Glomerular endothelial cell (primary cell): ENCODE data around the gene TBC1D19. TPM values are rescaled to one million over a fixed set of nuclear protein-coding genes. Genes with fewer than 3 reads are reported as not detected.

Experiments used
- DNase-seq: peaks from one replicate; pipeline ENCODE4 v3.0.0-alpha.2; 2011; ENCODE audit warnings: low read depth, low spot score; ENCODE audit errors: extremely low read depth
- total RNA-seq: library from RNA; depleted of rRNA; stranded (reverse); fragments of >200 nt; gene quantifications from 2 replicates; pipeline ENCODE4 v1.2.3, GENCODE V29; 2015

Gene TBC1D19
- total RNA-seq, 1 donor from 2014 or later: 14.6 TPM

DNA sequence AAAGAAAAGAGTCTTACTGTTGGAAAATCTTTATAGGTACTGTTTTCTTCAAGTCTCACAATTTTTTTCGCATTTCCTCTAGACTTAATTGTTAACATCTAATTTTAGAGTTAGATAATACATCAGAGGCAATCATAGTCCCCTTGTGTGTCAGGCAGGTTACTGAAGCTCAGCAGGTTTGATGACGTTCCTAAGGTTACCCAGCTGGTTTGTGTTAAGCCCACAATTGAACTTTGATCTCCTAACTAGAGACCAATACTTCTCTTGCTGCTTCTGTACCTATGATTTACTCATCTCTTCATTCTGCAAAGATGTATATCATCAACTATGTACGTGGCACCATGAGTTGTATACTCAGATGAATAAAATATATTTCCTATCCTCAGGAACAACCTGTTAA, 145.1 kb downstream of the TBC1D19 start:
- DNase-seq: no peak

DNA sequence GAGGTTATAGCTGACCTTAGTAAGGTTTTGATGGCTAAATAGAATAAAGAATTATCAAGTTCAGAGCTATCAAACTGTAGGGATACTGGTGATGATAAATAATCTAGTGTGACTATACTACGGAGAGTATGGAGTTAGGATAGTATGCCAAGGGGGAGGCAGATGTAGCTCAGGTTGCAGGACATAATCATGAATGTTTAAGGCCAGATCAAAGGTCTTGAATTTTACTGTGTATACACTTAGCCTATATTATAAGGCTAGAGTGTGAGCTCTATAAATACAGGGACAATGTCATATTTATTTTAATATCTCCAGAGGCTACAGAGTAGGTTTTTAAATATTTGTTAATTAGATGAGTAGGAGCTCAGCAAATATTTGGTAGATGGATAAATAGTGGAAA, 145.7 kb downstream of the TBC1D19 start:
- DNase-seq: no peak

DNA sequence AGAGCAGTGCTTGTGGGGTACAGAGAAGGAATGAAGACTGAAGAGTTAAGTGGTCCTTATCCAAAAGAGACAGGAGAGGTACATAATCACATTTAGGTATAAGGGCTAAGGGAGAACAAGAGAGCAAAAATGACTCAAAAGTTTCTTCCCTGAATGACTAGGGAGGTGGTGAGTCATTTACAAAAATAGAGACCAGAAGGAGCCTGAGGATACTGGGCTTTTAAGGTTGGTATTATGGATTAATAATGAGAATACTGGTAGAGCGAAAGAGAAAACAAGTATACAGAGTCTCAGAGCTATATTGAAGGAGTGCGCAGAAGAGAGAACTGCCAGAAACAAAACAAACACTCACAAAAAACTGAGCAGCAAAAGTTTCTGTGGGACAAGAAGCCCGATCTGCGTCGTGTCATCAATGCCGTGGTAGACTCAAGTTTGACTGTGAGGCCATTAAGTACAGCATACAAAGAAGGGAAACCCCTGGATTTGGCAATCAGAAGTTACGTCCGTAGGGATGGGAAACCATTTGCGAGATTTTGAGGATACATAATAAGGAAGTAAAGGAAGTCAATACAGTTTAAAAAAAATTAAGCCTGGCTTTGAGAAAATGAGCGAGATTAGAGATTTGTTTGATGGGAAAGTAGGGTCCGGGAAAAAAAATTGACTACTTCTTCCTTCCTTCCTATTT, 147.6 kb downstream of the TBC1D19 start:
- DNase-seq: no peak

DNA sequence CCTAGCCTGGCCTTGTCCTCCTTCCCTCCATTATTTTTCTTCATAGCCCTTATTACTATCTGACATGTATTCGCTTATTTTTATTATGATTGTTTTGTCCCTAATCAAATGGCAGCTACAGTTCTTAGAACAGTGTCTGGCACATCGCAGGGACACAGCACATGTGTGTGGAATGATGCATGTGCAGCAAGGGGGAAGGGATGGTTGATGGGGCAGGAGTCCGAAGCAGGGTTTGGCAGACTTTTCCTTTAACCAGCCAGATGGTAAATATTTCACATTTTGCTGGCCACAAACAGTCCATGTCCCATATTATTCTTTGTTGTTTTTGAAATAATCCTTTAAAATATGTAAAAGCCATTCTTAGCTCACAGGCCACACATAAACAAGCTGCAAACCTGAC, 148.5 kb downstream of the TBC1D19 start:
- no peak for DNase-seq

DNA sequence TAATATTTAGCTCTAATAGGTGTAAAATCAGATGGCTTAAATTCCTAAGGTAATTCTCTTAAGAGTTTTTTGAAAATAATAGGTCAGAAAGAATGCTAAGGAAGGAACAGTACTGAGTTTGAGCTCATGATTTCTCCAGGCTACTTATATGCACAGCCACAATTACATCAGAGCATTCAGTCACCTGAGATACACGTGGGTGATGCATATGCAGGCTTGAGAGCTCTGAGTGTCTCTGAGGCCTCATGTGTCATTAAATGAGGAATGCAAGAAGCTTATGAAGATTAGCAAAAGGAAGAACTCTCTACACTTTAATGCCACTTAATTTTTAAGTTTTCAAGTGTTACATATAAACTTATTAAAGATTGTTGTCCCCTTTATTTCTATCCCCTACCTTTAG, 152.7 kb downstream of the TBC1D19 start:
- no peak for DNase-seq

DNA sequence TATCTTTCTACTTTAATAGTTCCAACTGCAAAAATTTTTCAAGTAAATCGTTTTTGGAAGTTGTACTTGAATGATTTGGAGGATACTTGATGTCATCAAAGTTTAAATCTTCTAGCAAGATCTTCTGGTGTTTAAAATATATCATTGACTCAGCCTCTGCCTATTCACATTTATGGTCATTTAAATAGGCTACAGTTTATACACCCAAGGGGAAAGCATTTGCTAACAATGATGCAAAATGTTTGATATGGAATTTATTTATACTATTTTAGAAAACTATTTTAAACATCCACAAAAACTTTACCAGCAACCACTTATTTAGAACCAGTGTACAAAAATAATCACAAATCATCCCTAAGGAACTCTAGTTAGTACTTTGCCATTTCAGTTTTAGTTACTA, 153.5 kb downstream of the TBC1D19 start:
- no peak for DNase-seq

DNA sequence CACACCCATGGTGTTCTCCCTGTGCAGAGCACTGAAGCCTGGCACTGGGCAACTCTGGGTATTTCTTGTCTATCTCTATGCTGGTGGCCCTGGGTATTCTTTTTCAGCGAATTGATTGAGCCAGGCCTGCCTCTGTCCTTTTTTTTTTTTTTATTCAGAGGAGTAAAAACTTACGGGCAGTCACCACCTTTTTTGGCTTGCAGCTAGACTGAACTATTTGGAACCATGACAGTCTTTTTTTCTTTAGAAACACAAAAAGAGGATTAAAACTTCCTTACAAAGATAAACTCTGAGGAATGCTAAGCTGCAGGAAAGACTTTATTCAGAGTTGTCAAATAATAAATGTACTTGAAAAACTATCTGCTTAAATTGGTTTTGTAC, 157.6 kb downstream of the TBC1D19 start:
- no peak for DNase-seq

DNA sequence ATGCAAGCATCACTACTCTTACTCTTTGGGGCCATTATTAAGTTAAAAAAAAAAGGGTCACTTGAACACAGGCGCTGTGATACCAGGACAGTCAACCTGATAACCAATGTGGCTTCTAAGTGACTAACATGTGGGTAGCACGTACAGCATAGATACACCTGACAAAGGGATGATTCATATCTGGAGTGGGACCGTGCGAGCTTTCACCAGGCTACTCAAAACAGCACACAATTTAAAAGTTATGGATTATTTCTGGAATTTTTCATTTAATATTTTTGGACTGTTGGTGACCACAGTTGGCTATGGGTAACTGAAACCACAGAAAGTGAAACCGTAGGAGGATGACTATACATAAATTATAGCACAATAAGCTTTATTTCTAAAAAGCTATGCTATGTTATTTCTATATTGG, 162.9 kb downstream of the TBC1D19 start:
- no peak for DNase-seq

DNA sequence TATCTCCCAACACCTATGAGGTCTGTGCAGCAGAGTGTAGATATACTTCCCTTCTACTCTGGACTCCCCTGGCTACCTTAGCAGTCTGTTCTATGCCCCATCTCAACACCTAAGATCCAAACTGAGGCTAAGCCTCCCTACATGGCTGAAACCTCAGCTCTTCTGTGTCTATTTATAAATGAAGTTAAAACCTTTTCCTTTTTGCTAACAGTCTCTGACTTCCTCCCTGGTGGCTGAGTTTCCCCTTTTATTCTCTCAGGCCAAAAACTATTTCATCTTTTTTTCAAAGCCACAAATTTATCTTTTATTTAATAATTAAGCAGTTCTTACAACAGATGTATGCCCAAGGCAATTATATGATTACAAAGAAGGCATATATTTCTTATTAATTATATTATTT, 164.9 kb downstream of the TBC1D19 start:
- DNase-seq: no peak

DNA sequence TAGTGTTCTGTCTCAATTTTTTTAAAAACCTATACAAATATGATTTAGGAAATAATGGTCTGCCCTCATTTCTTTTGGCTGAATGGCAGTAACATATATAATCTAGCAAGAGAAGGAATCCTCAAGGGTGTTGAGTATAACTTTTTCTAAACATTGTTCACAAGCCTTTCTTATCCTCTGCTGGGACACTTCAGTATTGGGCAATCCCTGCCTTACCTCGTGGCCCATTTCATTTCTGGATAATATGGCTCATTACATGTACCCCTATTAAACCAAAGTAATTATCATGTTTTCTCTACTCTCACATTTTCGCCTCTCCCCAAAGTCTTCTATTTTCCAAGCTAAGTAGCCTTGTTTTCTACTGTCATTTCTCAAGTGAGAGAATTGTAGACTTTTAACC, 166.0 kb downstream of the TBC1D19 start:
- DNase-seq: no peak

DNA sequence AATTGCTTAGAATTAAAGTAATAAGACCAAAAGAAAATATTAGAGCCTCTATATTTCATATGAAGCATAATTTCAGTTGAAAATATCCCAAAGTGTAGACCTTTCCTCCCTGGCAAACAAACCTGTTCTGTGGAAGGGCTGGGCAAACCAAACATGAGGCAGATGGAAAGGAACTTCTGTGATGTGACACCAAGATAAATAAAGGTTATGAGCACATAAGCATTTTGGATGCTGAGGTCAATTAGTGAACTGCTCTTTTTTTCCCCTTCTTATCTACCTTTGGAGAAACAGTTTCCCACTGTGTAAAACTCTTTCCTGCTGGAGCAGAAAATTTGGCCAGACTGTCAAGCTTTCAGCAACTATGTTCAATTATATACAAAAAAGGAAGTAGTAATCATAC, 167.1 kb downstream of the TBC1D19 start:
- no peak for DNase-seq

DNA sequence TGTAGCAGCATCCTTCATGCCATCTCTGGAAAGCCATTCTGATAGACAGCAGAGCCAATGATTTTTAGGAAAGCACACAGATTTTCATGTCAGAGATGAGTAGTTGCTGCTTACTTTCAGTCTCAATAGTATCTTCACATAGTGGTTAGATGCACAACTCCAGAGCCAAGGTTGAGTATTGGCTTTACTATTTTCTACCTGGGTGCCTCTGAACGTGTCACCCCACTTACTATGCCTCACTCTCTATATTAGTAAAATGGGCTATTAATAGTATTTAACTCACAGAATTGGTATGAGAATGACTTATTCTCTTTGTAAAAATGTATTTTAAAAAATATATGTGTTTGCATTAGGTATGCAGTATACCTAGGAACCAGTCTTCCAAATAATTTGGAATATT, 168.0 kb downstream of the TBC1D19 start:
- no peak for DNase-seq

DNA sequence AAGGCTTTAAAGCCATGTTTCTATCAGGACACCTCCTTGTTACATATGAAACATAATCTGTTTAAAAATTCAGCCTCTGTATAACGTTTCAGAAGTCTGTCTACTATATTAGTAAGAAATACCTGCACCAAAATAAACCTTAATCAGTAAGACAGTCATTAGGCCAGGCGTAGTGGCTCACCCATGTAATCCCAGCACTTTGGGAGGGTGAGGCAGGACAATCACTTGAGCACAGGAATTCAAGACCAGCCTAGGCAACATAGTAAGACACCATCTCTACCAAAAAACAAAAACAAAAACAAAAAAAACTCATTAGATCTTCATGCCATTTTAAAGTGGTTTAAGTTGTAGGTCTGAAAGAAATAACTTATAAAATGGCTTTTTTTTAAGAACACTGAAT, 169.3 kb downstream of the TBC1D19 start:
- no peak for DNase-seq

DNA sequence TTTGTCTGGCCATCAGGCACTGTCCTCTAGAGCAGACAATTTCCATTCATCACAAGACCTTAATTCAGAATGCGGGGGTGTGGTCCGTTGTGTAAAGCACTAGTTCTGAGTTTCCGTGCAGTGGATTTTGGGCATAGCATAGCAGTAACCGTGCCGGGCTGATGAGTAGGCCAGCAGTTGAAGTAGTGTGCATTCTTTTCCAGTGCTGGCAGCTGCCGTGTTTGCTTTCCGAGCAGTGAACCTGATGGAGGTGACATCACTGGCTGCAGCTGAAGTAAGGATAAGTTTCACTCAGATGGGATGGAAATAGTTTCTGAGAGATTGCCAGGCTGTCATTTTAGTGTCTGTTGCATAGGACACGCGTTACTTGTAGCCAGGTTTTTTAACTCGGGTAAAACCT, 169.7 kb downstream of the TBC1D19 start:
- no peak for DNase-seq

DNA sequence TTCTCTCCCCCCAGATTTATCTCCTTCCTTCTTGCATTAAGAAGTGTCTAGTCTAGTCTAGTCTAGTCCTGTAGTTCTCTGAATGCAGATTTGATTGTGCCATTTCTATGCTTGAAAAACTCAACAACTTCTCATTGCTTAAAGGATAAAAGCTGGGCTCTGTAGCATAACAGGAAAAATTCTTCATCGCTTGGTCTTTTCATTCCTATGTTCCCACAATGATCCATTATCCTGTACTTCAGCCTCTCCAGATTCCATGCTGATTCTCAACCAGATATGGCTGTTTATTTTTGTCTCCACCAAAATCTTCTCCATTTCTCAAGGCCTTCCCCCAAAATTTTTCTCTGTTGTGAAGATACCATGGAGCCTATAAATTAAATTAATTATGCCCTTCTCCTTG, 173.9 kb downstream of the TBC1D19 start:
- no peak for DNase-seq

DNA sequence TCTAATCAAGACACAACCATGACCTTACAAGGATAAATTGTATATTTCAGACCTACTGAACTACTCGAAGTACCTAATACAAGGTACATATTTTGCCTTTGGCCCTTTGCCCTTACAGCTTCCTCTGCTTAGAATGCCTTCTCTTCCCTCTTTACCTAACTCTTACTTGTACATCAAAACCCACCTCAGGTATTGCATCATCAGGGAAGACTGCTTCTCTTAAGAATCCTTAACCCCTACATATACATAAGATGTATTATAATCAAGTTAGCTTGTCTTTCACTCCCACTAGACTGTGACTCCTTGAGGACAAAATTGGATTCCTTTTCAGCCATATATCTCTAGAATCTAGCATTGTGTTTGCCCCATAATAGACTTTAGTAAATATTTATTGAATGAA, 175.0 kb downstream of the TBC1D19 start:
- DNase-seq: no peak

DNA sequence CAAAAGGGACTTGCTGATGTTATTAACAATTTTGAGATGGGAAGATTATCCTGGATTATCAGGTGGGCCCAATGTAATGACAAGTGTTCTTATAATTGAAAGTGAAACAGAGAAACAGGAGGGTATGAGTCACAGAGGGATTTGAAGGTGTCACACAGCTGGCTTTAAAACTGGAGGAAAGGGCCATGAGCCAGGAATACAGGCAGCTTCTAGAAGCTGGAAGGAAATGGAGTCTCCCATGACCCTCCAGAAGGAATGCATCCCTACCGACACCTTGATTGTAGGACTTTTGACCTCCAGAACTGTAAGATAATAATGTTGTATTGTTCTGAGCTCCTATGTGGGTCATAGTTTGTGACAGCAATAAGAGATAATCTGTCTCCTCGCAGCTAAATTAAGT, 178.8 kb downstream of the TBC1D19 start:
- no peak for DNase-seq

DNA sequence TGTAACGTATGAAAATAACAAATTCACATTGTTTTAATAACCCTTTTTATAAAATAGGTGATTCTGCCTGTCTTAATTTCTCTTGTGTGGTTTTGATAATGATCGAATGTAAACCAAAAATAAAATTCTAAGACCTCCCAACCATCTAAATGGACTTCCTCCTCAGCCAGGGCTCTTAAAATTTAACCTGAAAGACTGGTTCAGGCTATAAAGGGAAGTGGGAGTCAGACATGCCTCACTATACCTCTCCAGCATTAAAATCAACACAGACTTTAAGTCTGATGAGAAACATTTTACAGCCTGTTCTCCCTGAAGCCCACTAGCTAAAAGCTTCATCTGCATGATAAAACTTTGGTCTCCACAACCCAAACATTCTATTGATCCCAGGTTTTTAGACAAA, 179.2 kb downstream of the TBC1D19 start:
- DNase-seq: no peak

DNA sequence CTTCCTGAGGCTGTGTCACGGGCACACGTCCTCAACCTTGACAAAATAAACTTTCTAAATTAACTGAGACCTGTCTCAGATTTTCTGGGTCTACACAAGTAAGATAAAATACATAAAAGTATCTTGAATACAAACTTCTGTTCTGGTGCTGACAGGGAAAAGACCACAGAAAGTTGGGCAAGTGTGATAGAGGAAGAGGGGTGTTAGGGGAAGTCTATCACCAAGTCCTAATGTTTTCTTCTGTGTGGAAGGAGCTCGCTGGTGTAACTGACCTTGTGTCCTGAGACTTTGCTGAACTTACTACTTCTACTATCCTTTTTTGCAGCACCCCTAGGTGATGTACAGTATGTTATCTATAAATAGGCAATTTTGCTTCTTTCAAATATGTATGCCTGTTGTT, 179.8 kb downstream of the TBC1D19 start:
- no peak for DNase-seq

DNA sequence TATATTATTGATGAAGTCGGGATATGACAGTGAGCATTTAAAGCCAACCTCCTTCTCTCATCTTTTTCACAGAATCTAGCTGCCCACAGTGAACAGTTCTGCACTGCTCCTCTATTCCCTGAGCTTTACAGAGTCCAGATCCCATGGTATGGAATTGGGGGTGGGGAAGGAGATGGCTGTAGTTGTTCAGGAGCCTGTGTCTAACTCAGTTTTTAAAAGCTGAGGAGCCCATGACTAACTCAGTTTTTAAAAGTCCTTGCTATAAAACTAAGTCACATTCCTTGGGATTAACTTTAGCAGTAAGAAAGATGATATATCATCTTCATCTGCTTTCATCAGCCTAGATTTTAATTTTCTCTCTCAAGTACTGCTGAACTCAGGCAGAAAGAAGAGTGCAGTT, 180.3 kb downstream of the TBC1D19 start:
- DNase-seq: no peak

DNA sequence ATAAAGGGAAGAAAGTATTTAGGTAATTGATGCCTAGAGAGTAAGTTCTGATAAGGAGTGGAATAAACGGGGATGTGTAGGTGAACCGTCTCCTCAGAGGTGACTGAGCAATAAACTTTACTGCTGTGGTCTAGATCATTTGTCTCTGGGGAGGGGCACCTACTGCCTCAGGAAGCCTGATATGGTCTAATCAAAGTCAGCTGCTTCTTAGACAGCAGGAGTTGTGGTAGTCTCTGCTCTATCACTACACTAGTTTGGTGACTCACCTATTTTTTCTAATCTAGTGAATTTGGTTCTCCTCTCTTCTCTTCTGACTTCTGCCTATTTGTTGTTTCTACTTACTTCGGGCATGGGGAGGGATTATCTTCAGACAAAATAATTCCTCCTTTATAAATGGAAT, 181.6 kb downstream of the TBC1D19 start:
- no peak for DNase-seq

DNA sequence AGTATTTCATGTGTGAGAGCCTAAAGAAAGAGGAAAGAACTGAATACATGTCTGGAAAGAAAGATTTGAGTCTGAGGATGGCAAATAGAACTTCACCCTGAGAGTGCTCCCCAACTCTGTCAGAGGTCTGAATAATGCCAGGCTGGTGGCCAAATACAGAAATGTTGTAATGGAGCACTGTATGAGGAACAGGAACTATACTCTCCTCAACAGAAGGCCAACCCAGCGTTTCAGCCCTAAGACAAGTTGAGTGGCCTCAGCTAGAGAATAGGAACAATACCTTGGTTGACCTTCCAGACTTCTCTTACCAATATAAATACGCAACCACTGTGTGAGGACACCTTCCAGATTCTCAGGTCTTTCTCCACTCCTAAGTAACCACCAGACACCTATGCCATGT, 182.3 kb downstream of the TBC1D19 start:
- DNase-seq: no peak

DNA sequence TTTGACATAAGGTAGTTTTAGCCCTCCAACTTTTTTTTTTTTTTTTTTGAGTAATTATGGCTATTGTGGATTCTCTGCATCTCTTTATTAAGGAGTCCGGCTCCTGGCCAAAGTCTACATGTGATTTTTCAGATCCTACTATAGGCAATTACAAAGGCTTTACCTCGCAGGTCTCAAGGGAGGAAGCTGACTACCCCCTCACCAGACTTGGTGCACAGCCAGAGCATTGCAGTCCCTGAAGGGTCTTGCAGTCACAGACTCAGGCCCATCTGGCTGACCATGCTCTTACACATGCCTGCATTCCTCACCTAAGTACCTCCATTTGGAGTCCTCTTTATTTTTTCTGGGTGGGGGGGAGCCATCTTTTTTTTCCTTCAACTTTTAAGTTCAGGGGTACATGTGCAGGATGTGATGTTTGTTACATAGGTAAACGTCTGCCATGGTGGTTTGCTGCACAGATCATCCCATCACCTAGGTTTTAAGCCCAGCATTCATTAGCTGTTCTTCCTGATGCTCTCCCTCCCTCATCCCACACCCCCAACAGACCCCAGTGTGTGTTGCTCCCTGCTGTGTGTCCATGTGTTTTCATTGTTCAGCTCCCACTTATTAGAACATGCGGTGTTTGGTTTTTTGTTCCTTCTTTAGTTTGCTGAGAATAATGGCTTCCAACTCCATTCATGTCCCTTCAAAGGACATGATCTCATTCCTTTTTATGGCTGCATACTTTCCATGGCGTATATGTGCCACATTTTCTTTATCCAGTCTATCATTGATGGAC, 188.4 kb downstream of the TBC1D19 start:
- no peak for DNase-seq
